DND-41 (cell line): ENCODE data around the gene SIRPD.
A peak's percentile ranks its signal among the peaks of the same experiment; 100 is the strongest.

Experiments used
- ATAC-seq: fragments of 200-7000 bp; cut with Tn5 transposase; 3 replicates; pipeline ENCODE4 v1.9.1; 2021; ENCODE audit warnings: low read depth; ENCODE audit not compliant: insufficient read depth
- DNase-seq: peaks from one replicate; pipeline ENCODE4 v3.0.0-alpha.2; 2020
- H2AFZ ChIP-seq: 2 replicates; pipeline ENCODE4 v1.6.0; 2012; ENCODE audit warnings: low read depth, low read length
- H3K27ac ChIP-seq: 2 replicates; pipeline ENCODE4 v1.5.1; 2012; ENCODE audit warnings: low read length, inconsistent platforms
- H3K27me3 ChIP-seq: fragments of 200-600 bp; sonication (generic); 2 replicates; pipeline ENCODE4 v1.6.0; 2012; ENCODE audit warnings: low read length, mild to moderate bottlenecking, inconsistent platforms; ENCODE audit not compliant: insufficient read depth, poor library complexity
- H3K36me3 ChIP-seq: 2 replicates; pipeline ENCODE4 v1.5.1; 2012; ENCODE audit warnings: low read length, inconsistent platforms; ENCODE audit not compliant: insufficient read depth
- H3K4me1 ChIP-seq: 2 replicates; pipeline ENCODE4 v1.5.1; 2012; ENCODE audit warnings: mild to moderate bottlenecking, low read length; ENCODE audit not compliant: insufficient read depth
- H3K4me2 ChIP-seq: 2 replicates; pipeline ENCODE4 v1.6.0; 2012; ENCODE audit warnings: mild to moderate bottlenecking, moderate library complexity, low read length, inconsistent platforms; ENCODE audit not compliant: insufficient read depth
- H3K4me3 ChIP-seq, 2 experiments: fragments of 200-600 bp in 1 of 2; shearing (Covaris generic) in 1 of 2; 2 replicates each; pipeline ENCODE4 v1.5.1; 2012 to 2016; ENCODE audit warnings: inconsistent platforms in 2 of 2, low read length in 2 of 2, mild to moderate bottlenecking in 2 of 2, low read depth in 1 of 2, moderate library complexity in 1 of 2
- H3K79me2 ChIP-seq: 2 replicates; pipeline ENCODE4 v1.6.0; 2012; ENCODE audit warnings: low read length, inconsistent platforms; ENCODE audit not compliant: insufficient read depth
- H3K9ac ChIP-seq: 2 replicates; pipeline ENCODE4 v1.6.0; 2012; ENCODE audit warnings: low read depth, mild to moderate bottlenecking, inconsistent platforms, low read length, moderate library complexity
- H3K9me3 ChIP-seq: 2 replicates; pipeline ENCODE4 v1.5.1; 2012; ENCODE audit warnings: low read length, moderate library complexity, mild to moderate bottlenecking, inconsistent platforms; ENCODE audit not compliant: insufficient read depth, severe bottlenecking
- H4K20me1 ChIP-seq: 2 replicates; pipeline ENCODE4 v1.6.0; 2012; ENCODE audit warnings: low read length; ENCODE audit not compliant: insufficient read depth
- EZH2 ChIP-seq: IDR thresholded peaks from 3 replicates; pipeline ENCODE4 v1.6.1; 2012; ENCODE audit warnings: borderline replicate concordance, low read depth, mild to moderate bottlenecking, moderate library complexity, low read length, inconsistent platforms; ENCODE audit not compliant: severe bottlenecking
- TF ChIP-seq, protein P1 (sequence below): IDR thresholded peaks from 2 replicates; pipeline ENCODE4 v1.5.1; 2012; ENCODE audit warnings: borderline replicate concordance, low read length, moderate library complexity, mild to moderate bottlenecking; ENCODE audit not compliant: poor library complexity, severe bottlenecking; ENCODE audit errors: extremely low read depth

SIRPD gene

GRCh38 chr20:1505361-1505760 is 52.1 kb downstream of the SIRPD start:
- H2AFZ ChIP-seq: no peak overlapping the region
- no peaks in the 10 kb centered on the region for H4K20me1 ChIP-seq
- ATAC-seq: no peak
- H3K4me3 ChIP-seq: no peak overlapping the region
- H3K27ac ChIP-seq: no peak overlapping the region
- no peak overlapping the region for H3K4me2 ChIP-seq
- DNase-seq: no peak
- TF ChIP-seq EZH2: no peak
- TF ChIP-seq, protein P1, sequence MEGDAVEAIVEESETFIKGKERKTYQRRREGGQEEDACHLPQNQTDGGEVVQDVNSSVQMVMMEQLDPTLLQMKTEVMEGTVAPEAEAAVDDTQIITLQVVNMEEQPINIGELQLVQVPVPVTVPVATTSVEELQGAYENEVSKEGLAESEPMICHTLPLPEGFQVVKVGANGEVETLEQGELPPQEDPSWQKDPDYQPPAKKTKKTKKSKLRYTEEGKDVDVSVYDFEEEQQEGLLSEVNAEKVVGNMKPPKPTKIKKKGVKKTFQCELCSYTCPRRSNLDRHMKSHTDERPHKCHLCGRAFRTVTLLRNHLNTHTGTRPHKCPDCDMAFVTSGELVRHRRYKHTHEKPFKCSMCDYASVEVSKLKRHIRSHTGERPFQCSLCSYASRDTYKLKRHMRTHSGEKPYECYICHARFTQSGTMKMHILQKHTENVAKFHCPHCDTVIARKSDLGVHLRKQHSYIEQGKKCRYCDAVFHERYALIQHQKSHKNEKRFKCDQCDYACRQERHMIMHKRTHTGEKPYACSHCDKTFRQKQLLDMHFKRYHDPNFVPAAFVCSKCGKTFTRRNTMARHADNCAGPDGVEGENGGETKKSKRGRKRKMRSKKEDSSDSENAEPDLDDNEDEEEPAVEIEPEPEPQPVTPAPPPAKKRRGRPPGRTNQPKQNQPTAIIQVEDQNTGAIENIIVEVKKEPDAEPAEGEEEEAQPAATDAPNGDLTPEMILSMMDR: no peak
- H3K27me3 ChIP-seq: peaks cover 7% of the 10 kb centered on the region
- H3K9me3 ChIP-seq: peaks cover 4% of the 10 kb centered on the region
- no peaks in the 10 kb centered on the region for H3K79me2 ChIP-seq
- H3K4me1 ChIP-seq: peaks cover 13% of the 10 kb centered on the region
- no peak overlapping the region for H3K9ac ChIP-seq
- no peaks in the 10 kb centered on the region for H3K36me3 ChIP-seq

DNA sequence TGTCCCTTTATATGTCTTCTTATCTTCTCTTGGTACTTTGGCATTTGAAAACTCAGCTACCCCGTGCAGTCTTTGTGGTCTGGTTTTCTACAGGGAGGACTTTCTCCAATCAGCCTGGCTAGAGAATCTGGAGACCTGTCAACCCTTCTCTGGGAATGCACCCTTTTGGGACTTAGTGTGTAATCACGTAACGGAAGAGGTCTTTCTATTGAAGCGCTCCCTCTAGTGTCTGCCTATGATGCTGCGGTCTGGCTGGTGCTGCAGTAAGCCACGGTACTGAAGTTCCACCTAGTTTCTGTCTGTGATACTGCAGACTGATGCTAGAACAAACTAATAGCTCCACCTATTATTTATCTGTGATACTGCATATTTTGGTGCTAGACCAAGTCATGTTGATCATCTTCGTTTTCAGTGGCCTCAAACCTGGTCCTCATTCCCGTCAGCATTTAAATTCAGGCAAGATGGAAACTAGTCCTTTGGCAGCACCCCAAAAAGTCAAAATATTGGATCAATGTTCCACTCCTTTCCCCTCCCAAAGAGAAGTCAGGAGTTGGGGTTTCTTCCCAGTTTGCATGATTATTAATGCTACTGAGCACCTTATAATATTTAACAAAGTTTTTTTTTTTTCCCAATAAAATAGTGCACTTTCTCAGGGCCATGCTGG is 53.8 kb downstream of the SIRPD start:
- peak overlapping the region; percentile 42; the same call in 1 of the 2 replicates for H2AFZ ChIP-seq
- no peaks in the 10 kb centered on the region for H3K79me2 ChIP-seq
- H3K4me2 ChIP-seq: no peak overlapping the region
- TF ChIP-seq, protein P1: peak; percentile 99
- no peak for TF ChIP-seq EZH2
- H3K27ac ChIP-seq: no peak overlapping the region
- no peaks in the 10 kb centered on the region for H4K20me1 ChIP-seq
- no peak overlapping the region for H3K9ac ChIP-seq
- no peaks in the 10 kb centered on the region for H3K36me3 ChIP-seq
- ATAC-seq (peak; percentile 99), DNase-seq (peak; percentile 85)
- H3K4me1 ChIP-seq: peaks cover 16% of the 10 kb centered on the region
- H3K9me3 ChIP-seq: peaks cover 4% of the 10 kb centered on the region
- peaks cover 7% of the 10 kb centered on the region for H3K27me3 ChIP-seq
- no peak overlapping the region for H3K4me3 ChIP-seq

GRCh38 chr20:1500496-1500895 is 57.0 kb downstream of the SIRPD start:
- DNase-seq (no peak), ATAC-seq (no peak)
- H4K20me1 ChIP-seq: no peaks in the 10 kb centered on the region
- no peak overlapping the region for H3K27ac ChIP-seq
- H3K79me2 ChIP-seq: no peaks in the 10 kb centered on the region
- H2AFZ ChIP-seq: no peak overlapping the region
- TF ChIP-seq, protein P1: no peak
- no peak for TF ChIP-seq EZH2
- H3K9ac ChIP-seq: no peak overlapping the region
- H3K4me3 ChIP-seq: no peak overlapping the region
- H3K4me2 ChIP-seq: no peak overlapping the region
- H3K4me1 ChIP-seq: peaks cover 16% of the 10 kb centered on the region
- H3K27me3 ChIP-seq: peaks cover 2% of the 10 kb centered on the region
- H3K36me3 ChIP-seq: no peaks in the 10 kb centered on the region
- peaks cover 4% of the 10 kb centered on the region for H3K9me3 ChIP-seq
